GM12878 (cell line): ENCODE data around the gene NYAP1. TPM values are rescaled to one million over a fixed set of nuclear protein-coding genes. Genes with fewer than 3 reads are reported as not detected.
A peak's percentile ranks its signal among the peaks of the same experiment; 100 is the strongest.

Experiments
- ATAC-seq: fragments of 200-7000 bp; cut with Tn5 transposase; 3 replicates; pipeline ENCODE4 v1.9.1; 2020; ENCODE audit warnings: mild to moderate bottlenecking, moderate library complexity
- BruUV-seq: library from RNA; stranded (reverse); fragments of 400-500 nt; replicated peaks from 2 replicates; lab custom pipeline; 2021; lab: Mats Ljungman, UMichigan
- CTCF ChIA-PET: fragments of 300-600 bp; sonication (Branson Sonifier 250); formaldehyde crosslinking; extraction: SDS; loops from one replicate; lab custom pipeline; 2021; ENCODE audit warnings: inconsistent platforms; lab: Yijun Ruan, JAX
- POLR2A ChIA-PET: fragments of 350-600 bp; formaldehyde crosslinking; extraction: SDS; loops from one replicate; lab custom pipeline; 2021; ENCODE audit warnings: inconsistent platforms; lab: Charles Lee
- RAD21 ChIA-PET: fragments of 300-600 bp; sonication (Branson Sonifier 250); formaldehyde crosslinking; loops from one replicate; lab custom pipeline; 2023; ENCODE audit warnings: antibody characterized with exemption; ENCODE audit not compliant: unreplicated experiment; lab: Charles Lee
- SMC1A ChIA-PET: fragments of 300-600 bp; sonication (Branson Sonifier 250); formaldehyde crosslinking; loops from one replicate; lab custom pipeline; 2023; ENCODE audit not compliant: unreplicated experiment, uncharacterized antibody; lab: Charles Lee
- DNase-seq: peaks from one replicate; pipeline ENCODE4 v3.0.0-alpha.2; 2011; ENCODE audit warnings: low read depth, low spot score
- FAIRE-seq: peaks from 3 replicates; lab custom pipeline; 2011; peaks lifted over from hg19 to GRCh38; lab: Jason Lieb, UNC
- H2AFZ ChIP-seq: 2 replicates; pipeline ENCODE4 v1.6.0; 2011; ENCODE audit warnings: low read depth, low read length, control low read depth; ENCODE audit not compliant: control insufficient read depth
- H3K27ac ChIP-seq: 2 replicates; pipeline ENCODE4 v1.5.1; 2011; ENCODE audit warnings: control low read depth; ENCODE audit not compliant: control insufficient read depth, insufficient read depth
- H3K27me3 ChIP-seq, 2 experiments: replicated peaks in 1 of 2; 2 replicates each; pipeline versions ENCODE4 v1.6.0 to v1.6.1; 2011; ENCODE audit warnings: low read length in 1 of 2; ENCODE audit not compliant: control insufficient read depth in 2 of 2, insufficient read depth in 2 of 2
- H3K36me3 ChIP-seq, 2 experiments: 2 replicates each; pipeline ENCODE4 v1.5.1; 2011; ENCODE audit warnings: low read length in 1 of 2; ENCODE audit not compliant: control insufficient read depth in 2 of 2, insufficient read depth in 2 of 2
- H3K4me1 ChIP-seq: 2 replicates; pipeline ENCODE4 v1.6.1; 2011; ENCODE audit warnings: mild to moderate bottlenecking, low read length, moderate library complexity, mixed read lengths; ENCODE audit not compliant: control insufficient read depth, insufficient read depth
- H3K4me2 ChIP-seq: 2 replicates; pipeline ENCODE4 v1.6.0; 2011; ENCODE audit warnings: control low read depth; ENCODE audit not compliant: control insufficient read depth, insufficient read depth
- H3K4me3 ChIP-seq: fragments of 200-600 bp; sonication (generic); 2 replicates; pipeline ENCODE4 v1.5.1; 2016
- H3K79me2 ChIP-seq: 2 replicates; pipeline ENCODE4 v1.6.0; 2011; ENCODE audit warnings: low read length; ENCODE audit not compliant: control insufficient read depth, insufficient read depth
- H3K9ac ChIP-seq: 2 replicates; pipeline ENCODE4 v1.8.0; 2011; ENCODE audit warnings: low read length, control low read depth, mixed read lengths; ENCODE audit not compliant: control insufficient read depth, insufficient read depth
- H3K9me3 ChIP-seq: replicated peaks from 3 replicates; pipeline ENCODE4 v1.5.1; 2011; ENCODE audit warnings: mild to moderate bottlenecking, low read length; ENCODE audit not compliant: control insufficient read depth, insufficient read depth
- H4K20me1 ChIP-seq: 2 replicates; pipeline ENCODE4 v1.6.0; 2011; ENCODE audit not compliant: control insufficient read depth, insufficient read depth
- CBX5 ChIP-seq: sonication (generic); IDR thresholded peaks from 2 replicates; pipeline ENCODE4 v1.6.1; 2016; ENCODE audit warnings: low read depth, moderate library complexity, mild to moderate bottlenecking, inconsistent platforms
- CEBPZ ChIP-seq: fragments of 150-350 bp; IDR thresholded peaks from 2 replicates; pipeline ENCODE4 v1.6.1; 2016; ENCODE audit warnings: low read depth, low read length
- EED ChIP-seq: sonication (generic); IDR thresholded peaks from 2 replicates; pipeline ENCODE4 v1.6.1; 2016; ENCODE audit warnings: antibody characterized with exemption, low read depth
- IKZF1 ChIP-seq: fragments of 450-650 bp; conservative IDR thresholded peaks from 2 replicates; pipeline ENCODE4 v1.6.1; 2017; ENCODE audit warnings: antibody characterized with exemption, mild to moderate bottlenecking
- IRF4 ChIP-seq: IDR thresholded peaks from 2 replicates; pipeline ENCODE4 v1.6.1; 2011; ENCODE audit warnings: low read depth, low read length
- MXI1 ChIP-seq: fragments of 150-350 bp; IDR thresholded peaks from 2 replicates; pipeline ENCODE4 v1.6.1; 2011; ENCODE audit warnings: low read depth, mild to moderate bottlenecking, inconsistent platforms, low read length, improper control_type of control experiment
- NKRF ChIP-seq: fragments of 450-650 bp; conservative IDR thresholded peaks from 2 replicates; pipeline ENCODE4 v1.6.1; 2017; ENCODE audit warnings: mild to moderate bottlenecking, moderate library complexity
- SKIL ChIP-seq: fragments of 450-650 bp; IDR thresholded peaks from 2 replicates; pipeline ENCODE4 v1.6.1; 2017; ENCODE audit warnings: mild to moderate bottlenecking, low read depth, inconsistent platforms; ENCODE audit not compliant: poor library complexity, severe bottlenecking
- SP1 ChIP-seq: IDR thresholded peaks from one replicate; pipeline ENCODE4 v1.6.1; 2011; ENCODE audit warnings: low read depth, low read length
- SRF ChIP-seq, 2 experiments: IDR thresholded peaks; 2 replicates each; pipeline ENCODE4 v1.6.1; 2011; ENCODE audit warnings: low read depth in 2 of 2, low read length in 2 of 2, mild to moderate bottlenecking in 1 of 2, moderate library complexity in 1 of 2
- WGBS: methylation state at CpG from one replicate; pipeline ENCODE4 v1.1.6; 2016; ENCODE audit warnings: low lambda C conversion rate; ENCODE audit not compliant: insufficient replicate concordance, insufficient coverage; ENCODE audit errors: missing lambda C conversion rate; 5-methylcytosine and 5-hydroxymethylcytosine counted together
- in situ Hi-C: fragments of 300-500 bp; cut with MboI; formaldehyde crosslinking; loops from 9 replicates; pipeline ENCODE4 v1.14.3; 2018; ENCODE audit warnings: mixed read lengths
- intact Hi-C: fragments of 100-400 bp; cut with micrococcal nuclease; formaldehyde crosslinking; loops from one replicate; pipeline ENCODE4 v1.14.2; 2022; ENCODE audit not compliant: unreplicated experiment
- polyA plus RNA-seq, 11 experiments: library from polyadenylated mRNA; depleted of rRNA in 4 of 11; unstranded in 6 of 11; stranded (reverse) in 5 of 11; fragments of >200 nt; fragmentation: Nextera tagmentation in 4 of 11; fragmentation: Illumina TruSeq in 1 of 11; extraction: Ambion mirVana in 4 of 11; extraction: Trizol in 1 of 11; gene quantifications; 1 replicate in 1 of 11; 2 replicates in 10 of 11; pipeline versions ENCODE4 v1.2.1 to v1.2.3, GENCODE V29; 2011 to 2016; ENCODE audit warnings: inconsistent platforms in 2 of 11, missing spikeins in 2 of 11, low read depth in 1 of 11
- total RNA-seq, 4 experiments: library from RNA; depleted of rRNA in 3 of 4; stranded (reverse); fragments of >200 nt in 3 of 4; fragmentation: Illumina TruSeq in 1 of 4; extraction: Trizol in 1 of 4; gene quantifications; 2 replicates each; pipeline versions ENCODE4 v1.2.1 to v1.2.3, GENCODE V29; 2013 to 2021
- TF ChIP-seq, protein P1 (sequence below): fragments of 450-650 bp; formaldehyde crosslinking; IDR thresholded peaks from 2 replicates; pipeline ENCODE4 v1.4.0; 2022; ENCODE audit warnings: mild to moderate bottlenecking, moderate library complexity

NYAP1 gene
- total and polyA plus RNA-seq, 10 of the 15 experiments (the other 5 are each of a cell fraction or from before 2014, with no cell fraction given): 0.04 to 0.28 (median 0.11) TPM; not detected in 6

- no peak for TF ChIP-seq CEBPZ
- TF ChIP-seq, protein P1, sequence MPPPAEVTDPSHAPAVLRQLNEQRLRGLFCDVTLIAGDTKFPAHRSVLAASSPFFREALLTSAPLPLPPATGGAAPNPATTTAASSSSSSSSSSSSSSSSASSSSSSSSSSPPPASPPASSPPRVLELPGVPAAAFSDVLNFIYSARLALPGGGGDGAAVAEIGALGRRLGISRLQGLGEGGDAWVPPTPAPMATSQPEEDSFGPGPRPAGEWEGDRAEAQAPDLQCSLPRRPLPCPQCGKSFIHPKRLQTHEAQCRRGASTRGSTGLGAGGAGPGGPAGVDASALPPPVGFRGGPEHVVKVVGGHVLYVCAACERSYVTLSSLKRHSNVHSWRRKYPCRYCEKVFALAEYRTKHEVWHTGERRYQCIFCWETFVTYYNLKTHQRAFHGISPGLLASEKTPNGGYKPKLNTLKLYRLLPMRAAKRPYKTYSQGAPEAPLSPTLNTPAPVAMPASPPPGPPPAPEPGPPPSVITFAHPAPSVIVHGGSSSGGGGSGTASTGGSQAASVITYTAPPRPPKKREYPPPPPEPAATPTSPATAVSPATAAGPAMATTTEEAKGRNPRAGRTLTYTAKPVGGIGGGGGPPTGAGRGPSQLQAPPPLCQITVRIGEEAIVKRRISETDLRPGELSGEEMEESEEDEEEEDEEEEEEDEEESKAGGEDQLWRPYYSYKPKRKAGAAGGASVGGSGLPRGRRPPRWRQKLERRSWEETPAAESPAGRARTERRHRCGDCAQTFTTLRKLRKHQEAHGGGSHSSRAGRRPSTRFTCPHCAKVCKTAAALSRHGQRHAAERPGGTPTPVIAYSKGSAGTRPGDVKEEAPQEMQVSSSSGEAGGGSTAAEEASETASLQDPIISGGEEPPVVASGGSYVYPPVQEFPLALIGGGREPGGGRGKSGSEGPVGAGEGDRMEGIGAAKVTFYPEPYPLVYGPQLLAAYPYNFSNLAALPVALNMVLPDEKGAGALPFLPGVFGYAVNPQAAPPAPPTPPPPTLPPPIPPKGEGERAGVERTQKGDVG (CRISPR knock-in tag): no peak
These were observed 35.9 kb downstream of the NYAP1 start (continued) for GRCh38 chr7:100519580-100519979.

DNA sequence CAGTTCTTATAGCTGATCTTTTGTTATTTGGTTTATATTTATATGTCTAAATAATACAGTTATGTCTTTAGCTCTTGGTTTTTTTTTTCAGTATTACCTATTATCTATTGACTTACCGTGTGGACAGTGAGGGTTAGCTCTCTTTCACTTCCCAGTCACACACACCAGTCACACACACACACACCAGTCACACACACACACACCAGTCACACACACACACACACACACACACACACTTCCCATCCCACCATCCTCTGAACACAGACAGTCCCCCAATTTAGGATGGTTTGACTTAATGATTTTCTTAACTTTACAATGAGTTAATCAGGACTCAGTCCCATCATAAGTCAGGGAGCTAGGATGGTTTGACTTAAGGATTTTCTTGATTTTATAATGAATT, 36.4 kb downstream of the NYAP1 start:
- Histone ChIP-seq H3K9me3 (no peaks in the 10 kb centered on the region), H3K4me1 (peaks cover 23% of the 10 kb centered on the region), H3K27ac (no peak overlapping the region), H3K79me2 (no peaks in the 10 kb centered on the region), H3K4me2 (no peak overlapping the region), H3K27me3 (no peaks in the 10 kb centered on the region), H3K9ac (no peak overlapping the region), H3K4me3 (no peak overlapping the region), H3K36me3 (no peaks in the 10 kb centered on the region), H2AFZ (no peak overlapping the region), H4K20me1 (no peaks in the 10 kb centered on the region)
- ChIA-PET RAD21 (interaction anchor here (0.7 to 1.0 kb wide), 3 partner anchors 23 to 39 kb away, joined by 3 to 4 read pairs (median 3); no protein-coding TSS in a partner anchor), POLR2A (interaction anchor here (0.6 to 1.0 kb wide), 3 partner anchors 14 to 1524 kb away, joined by 3 read pairs; no protein-coding TSS in a partner anchor), SMC1A (interaction anchor here (0.6 to 2.1 kb wide), 7 partner anchors 12 to 50 kb away, joined by 3 to 7 read pairs (median 3); no protein-coding TSS in a partner anchor), CTCF (interaction anchor here (0.9 to 2.5 kb wide), 3 partner anchors 38 to 50 kb away, joined by 3 to 11 read pairs (median 3); no protein-coding TSS in a partner anchor)
- no TSS peak for BruUV-seq
- no peak for DNase-seq
- ATAC-seq: peak; percentile 23; the same call in 1 of the 3 replicates
- WGBS: 0% methylated on average over 1 of the region's 1 CpG
- intact Hi-C loops: no loop called here
- FAIRE-seq: no peak
- in situ Hi-C loops: no loop called here
- no peak for TF ChIP-seq SP1
- TF ChIP-seq NKRF: no peak
- no peak for TF ChIP-seq EED
- TF ChIP-seq IRF4: 0 out of 2 replicates have a peak, but pooled peaks have one; percentile 14
- no peak for TF ChIP-seq SRF (IDR thresholded peaks at IDR 0.05; ENCODE audit: low read depth in 2 of 2, low read length in 2 of 2)
- no peak for TF ChIP-seq CBX5
- TF ChIP-seq MXI1: no peak
- TF ChIP-seq IKZF1: no peak
- TF ChIP-seq SKIL: no peak
